ENCODE results near the gene PLPP1. TPM values are rescaled to one million over a fixed set of nuclear protein-coding genes. Genes with fewer than 3 reads are reported as not detected.

Gene PLPP1
- polyA plus RNA-seq, 3 donors, result 0.87 to 1.5 (median 0.98) TPM

GRCh38 chr5:55523293-55523692, 11.5 kb downstream of the PLPP1 start:
- H3K79me2 ChIP-seq (ENCODE audit: insufficient read depth, low read length), result no peaks in the 10 kb centered on the region
- intact Hi-C loops (cut with micrococcal nuclease), result no loop called here
- no peak overlapping the region for H3K4me2 ChIP-seq (replicated peaks; ENCODE audit: extremely low read depth, low read length, poor library complexity, severe bottlenecking)
- Mint-ChIP-seq H3K4me3 (no peak overlapping the region), H3K36me3 (no peaks in the 10 kb centered on the region), H3K27ac (no peak overlapping the region), H3K4me1 (no peaks in the 10 kb centered on the region), H3K27me3 (ENCODE audit: low read depth in 3 of 3) (peaks cover 2 to 12% (median 7%) of the 10 kb centered on the region in 3 donors), H3K9me3 (no peaks in the 10 kb centered on the region)
- H3K9ac ChIP-seq (ENCODE audit: insufficient read depth, low read length, poor library complexity, severe bottlenecking), result no peak overlapping the region
- H3K9me3 ChIP-seq (replicated peaks in 1 of 2; ENCODE audit: control insufficient read depth in 1 of 2, insufficient read depth in 1 of 2, low read length in 2 of 2), result no peaks in the 10 kb centered on the region
- H3K36me3 ChIP-seq (replicated peaks in 1 of 2; ENCODE audit: control insufficient read depth in 1 of 2, insufficient read depth in 2 of 2, low read length in 2 of 2), result no peaks in the 10 kb centered on the region
- H3K4me1 ChIP-seq (ENCODE audit: control insufficient read depth in 1 of 2, insufficient read depth in 2 of 2, low read length in 2 of 2), result no peaks in the 10 kb centered on the region
- no peaks in the 10 kb centered on the region for H4K20me1 ChIP-seq (ENCODE audit: insufficient read depth, low read length)
- no CpG with 5 or more reads among the region's 2 CpGs for WGBS (ENCODE audit: insufficient coverage)
- no peak for DNase-seq
- H3K4me3 ChIP-seq (replicated peaks in 1 of 3; ENCODE audit: low read depth in 2 of 3, low read length in 3 of 3), result no peak overlapping the region
- no peak for TF ChIP-seq CTCF (IDR thresholded peaks at IDR 0.05)
- no peak overlapping the region for H2AFZ ChIP-seq (ENCODE audit: insufficient read depth, low read depth, low read length, poor library complexity, severe bottlenecking)
- no peaks in the 10 kb centered on the region for H3K27me3 ChIP-seq (ENCODE audit: control insufficient read depth in 2 of 2, insufficient read depth in 2 of 2, low read length in 2 of 2)
- no peak overlapping the region for H3K27ac ChIP-seq (ENCODE audit: low read depth in 1 of 2, low read length in 2 of 2)

- Histone ChIP-seq H2AFZ (ENCODE audit: insufficient read depth, low read depth, low read length, poor library complexity, severe bottlenecking) (no peak overlapping the region), H3K4me2 (replicated peaks; ENCODE audit: extremely low read depth, low read length, poor library complexity, severe bottlenecking) (no peak overlapping the region), H3K4me1 (ENCODE audit: control insufficient read depth in 1 of 2, insufficient read depth in 2 of 2, low read length in 2 of 2) (no peaks in the 10 kb centered on the region), H3K4me3 (replicated peaks in 1 of 3; ENCODE audit: low read depth in 2 of 3, low read length in 3 of 3) (no peak overlapping the region), H3K27ac (ENCODE audit: low read depth in 1 of 2, low read length in 2 of 2) (no peak overlapping the region), H3K27me3 (ENCODE audit: control insufficient read depth in 2 of 2, insufficient read depth in 2 of 2, low read length in 2 of 2) (no peaks in the 10 kb centered on the region), H3K9ac (ENCODE audit: insufficient read depth, low read length, poor library complexity, severe bottlenecking) (no peak overlapping the region), H3K79me2 (ENCODE audit: insufficient read depth, low read length) (no peaks in the 10 kb centered on the region), H3K9me3 (replicated peaks in 1 of 2; ENCODE audit: control insufficient read depth in 1 of 2, insufficient read depth in 1 of 2, low read length in 2 of 2) (no peaks in the 10 kb centered on the region), H4K20me1 (ENCODE audit: insufficient read depth, low read length) (no peaks in the 10 kb centered on the region), H3K36me3 (replicated peaks in 1 of 2; ENCODE audit: control insufficient read depth in 1 of 2, insufficient read depth in 2 of 2, low read length in 2 of 2) (no peaks in the 10 kb centered on the region)
- no peaks in the 10 kb centered on the region for H3K9me3 Mint-ChIP-seq
- intact Hi-C loops (cut with micrococcal nuclease), result no loop called here
- H3K27ac Mint-ChIP-seq, result no peak overlapping the region
- no peaks in the 10 kb centered on the region for H3K4me1 Mint-ChIP-seq
- DNase-seq, result no peak
- H3K36me3 Mint-ChIP-seq, result no peaks in the 10 kb centered on the region
- TF ChIP-seq CTCF (IDR thresholded peaks at IDR 0.05), result no peak
- no peak overlapping the region for H3K4me3 Mint-ChIP-seq
- H3K27me3 Mint-ChIP-seq (ENCODE audit: low read depth in 3 of 3), result peaks cover 2 to 12% (median 7%) of the 10 kb centered on the region in 3 donors
- 93% methylated on average over 3 of the region's 5 CpGs for WGBS (ENCODE audit: insufficient coverage)
These were observed 12.9 kb downstream of the PLPP1 start for GRCh38 chr5:55521881-55522280.
